Tibial artery (tissue), 4 donors: ENCODE measurements around the gene GPRIN1.

Experiments
- DNase-seq, 2 donors: peaks; one replicate each; pipeline ENCODE4 v3.0.0-alpha.2; 2019
- H3K27ac ChIP-seq, 2 donors: fragments of 200-600 bp; sonication (generic) in 1 of 2; 1 replicate in 1 of 2; 2 replicates in 1 of 2; pipeline ENCODE4 v1.5.1; 2018 to 2019; ENCODE audit warnings: mild to moderate bottlenecking in 1 of 2
- H3K27me3 ChIP-seq, 2 donors: fragments of 200-600 bp; sonication (generic) in 1 of 2; one replicate each; pipeline versions ENCODE4 v1.5.1 to v1.6.0; 2016 to 2019
- H3K36me3 ChIP-seq, 3 donors: fragments of 200-600 bp; sonication (generic) in 2 of 3; one replicate each; pipeline ENCODE4 v1.5.1; 2016 to 2019; ENCODE audit warnings: mild to moderate bottlenecking in 2 of 3
- H3K4me1 ChIP-seq, 4 donors: fragments of 200-600 bp; sonication (generic) in 2 of 4; 1 replicate in 3 of 4; 2 replicates in 1 of 4; pipeline ENCODE4 v1.5.1; 2016 to 2019
- H3K4me3 ChIP-seq, 2 donors: fragments of 200-600 bp; sonication (generic) in 1 of 2; 1 replicate in 1 of 2; 2 replicates in 1 of 2; pipeline ENCODE4 v1.5.1; 2018 to 2019; ENCODE audit warnings: mild to moderate bottlenecking in 2 of 2
- H3K9me3 ChIP-seq, 3 donors: fragments of 200-600 bp; sonication (generic) in 1 of 3; one replicate each; pipeline ENCODE4 v1.5.1; 2016 to 2019
- CTCF ChIP-seq, 2 experiments: fragments of 200-600 bp in 1 of 2; fragments of 450-650 bp in 1 of 2; IDR thresholded peaks; one replicate each; pipeline ENCODE4 v1.5.1; 2017 to 2019; ENCODE audit warnings: antibody characterized with exemption in 2 of 2, mild to moderate bottlenecking in 1 of 2, moderate library complexity in 1 of 2
- intact Hi-C: fragments of 100-400 bp; cut with DNase I; formaldehyde crosslinking; loops from one replicate; pipeline ENCODE4 v1.15.0; 2023; ENCODE audit warnings: low total_unique reads

Gene GPRIN1

GRCh38 chr5:176568657-176569056 is 41.3 kb downstream of the GPRIN1 start:
- TF ChIP-seq CTCF (IDR thresholded peaks at IDR 0.05) = no peak
- H3K27ac ChIP-seq = no peak overlapping the region

GRCh38 chr5:176565760-176566288 is 44.1 kb downstream of the GPRIN1 start:
- no peak for TF ChIP-seq CTCF (IDR thresholded peaks at IDR 0.05)
- Histone ChIP-seq H3K36me3 (no peaks in the 10 kb centered on the region), H3K27ac (no peak overlapping the region), H3K4me1 (no peaks in the 10 kb centered on the region), H3K27me3 (peaks cover 0 to 52% of the 10 kb centered on the region in 2 donors), H3K9me3 (no peaks in the 10 kb centered on the region), H3K4me3 (no peak overlapping the region)
- intact Hi-C loops = no loop called here
- no peak for DNase-seq

More at GRCh38 chr5:176568657-176569056, 41.3 kb downstream of the GPRIN1 start:
- no peak for DNase-seq
- no peaks in the 10 kb centered on the region for H3K4me1 ChIP-seq
- intact Hi-C loops = no loop called here
- no peak overlapping the region for H3K4me3 ChIP-seq
- no peaks in the 10 kb centered on the region for H3K9me3 ChIP-seq
- H3K36me3 ChIP-seq = no peaks in the 10 kb centered on the region
- peaks cover 0 to 47% of the 10 kb centered on the region in 2 donors for H3K27me3 ChIP-seq

GRCh38 chr5:176564002-176564401 is 46.0 kb downstream of the GPRIN1 start:
- Histone ChIP-seq H3K27me3 (peaks cover 0 to 51% of the 10 kb centered on the region in 2 donors), H3K36me3 (no peaks in the 10 kb centered on the region), H3K27ac (no peak overlapping the region), H3K4me3 (no peak overlapping the region), H3K4me1 (no peaks in the 10 kb centered on the region), H3K9me3 (no peaks in the 10 kb centered on the region)
- TF ChIP-seq CTCF (IDR thresholded peaks at IDR 0.05) = no peak
- intact Hi-C loops = no loop called here
- DNase-seq = no peak

GRCh38 chr5:176562189-176562588 is 47.8 kb downstream of the GPRIN1 start:
- Histone ChIP-seq H3K9me3 (no peaks in the 10 kb centered on the region), H3K4me1 (no peaks in the 10 kb centered on the region), H3K27ac (no peak overlapping the region), H3K4me3 (no peak overlapping the region), H3K36me3 (no peaks in the 10 kb centered on the region), H3K27me3 (peaks cover 0 to 34% of the 10 kb centered on the region in 2 donors)
- TF ChIP-seq CTCF (IDR thresholded peaks at IDR 0.05) = no peak
- no peak for DNase-seq
- intact Hi-C loops = no loop called here

- no peak for TF ChIP-seq CTCF (IDR thresholded peaks at IDR 0.05)
- no peak overlapping the region for H3K27ac ChIP-seq
- H3K9me3 ChIP-seq = no peaks in the 10 kb centered on the region
- H3K4me3 ChIP-seq = no peak overlapping the region
- peaks cover 0 to 25% of the 10 kb centered on the region in 2 donors for H3K27me3 ChIP-seq
- no peaks in the 10 kb centered on the region for H3K36me3 ChIP-seq
- no peak for DNase-seq
- H3K4me1 ChIP-seq = no peaks in the 10 kb centered on the region
- intact Hi-C loops = no loop called here
Observed at GRCh38 chr5:176561259-176561658, 48.7 kb downstream of the GPRIN1 start.

GRCh38 chr5:176560364-176560763 is 49.6 kb downstream of the GPRIN1 start:
- Histone ChIP-seq H3K27me3 (peaks cover 0 to 23% of the 10 kb centered on the region in 2 donors), H3K9me3 (no peaks in the 10 kb centered on the region), H3K27ac (no peak overlapping the region), H3K4me3 (no peak overlapping the region), H3K36me3 (no peaks in the 10 kb centered on the region), H3K4me1 (no peaks in the 10 kb centered on the region)
- no peak for TF ChIP-seq CTCF (IDR thresholded peaks at IDR 0.05)
- DNase-seq = no peak
- intact Hi-C loops = no loop called here
